CD14-positive monocyte (primary cell): Measurements from ENCODE around the gene MMP28. TPM values are rescaled to one million over a fixed set of nuclear protein-coding genes. Genes with fewer than 3 reads are reported as not detected.

ENCODE experiments used
- DNase-seq, 3 donors: peaks; one replicate each; pipeline ENCODE4 v3.0.0-alpha.2; 2011 to 2022
- H2AFZ ChIP-seq: 2 replicates; pipeline ENCODE4 v1.6.0; 2012; ENCODE audit warnings: mild to moderate bottlenecking, low read depth, low read length, inconsistent platforms; ENCODE audit not compliant: insufficient read depth, poor library complexity, severe bottlenecking
- H3K27ac ChIP-seq, 2 donors: 1 replicate in 1 of 2; 2 replicates in 1 of 2; pipeline ENCODE4 v1.5.1; 2012 to 2013; ENCODE audit warnings: low read length in 2 of 2, control low read depth in 1 of 2, inconsistent platforms in 1 of 2, low read depth in 1 of 2, mild to moderate bottlenecking in 1 of 2
- H3K27me3 ChIP-seq, 2 donors: one replicate each; pipeline versions ENCODE4 v1.6.0 to v1.6.1; 2011 to 2013; ENCODE audit warnings: low read length in 2 of 2; ENCODE audit not compliant: control insufficient read depth in 2 of 2, insufficient read depth in 2 of 2
- H3K36me3 ChIP-seq, 2 donors: replicated peaks in 1 of 2; 1 replicate in 1 of 2; 2 replicates in 1 of 2; pipeline versions ENCODE4 v1.5.1 to v1.6.1; 2012 to 2013; ENCODE audit warnings: low read length in 2 of 2, control low read depth in 1 of 2, inconsistent platforms in 1 of 2, mild to moderate bottlenecking in 1 of 2; ENCODE audit not compliant: insufficient read depth in 2 of 2, control insufficient read depth in 1 of 2
- H3K4me1 ChIP-seq, 2 donors: 1 replicate in 1 of 2; 2 replicates in 1 of 2; pipeline versions ENCODE4 v1.5.1 to v1.6.1; 2012 to 2013; ENCODE audit warnings: low read length in 2 of 2, control low read depth in 1 of 2, inconsistent platforms in 1 of 2, mild to moderate bottlenecking in 1 of 2, moderate library complexity in 1 of 2; ENCODE audit not compliant: insufficient read depth in 2 of 2, control insufficient read depth in 1 of 2
- H3K4me2 ChIP-seq: replicated peaks from 2 replicates; pipeline ENCODE3; 2012; ENCODE audit warnings: low read length, moderate library complexity, mild to moderate bottlenecking; ENCODE audit not compliant: poor library complexity, severe bottlenecking; ENCODE audit errors: extremely low read depth
- H3K4me3 ChIP-seq, 3 experiments: fragments of 200-600 bp in 1 of 3; sonication (generic) in 1 of 3; replicated peaks in 1 of 3; 1 replicate in 2 of 3; 2 replicates in 1 of 3; pipeline ENCODE4 v1.5.1; 2011 to 2013; ENCODE audit warnings: low read length in 3 of 3, mild to moderate bottlenecking in 3 of 3, control low read depth in 2 of 3, low read depth in 2 of 3, inconsistent platforms in 1 of 3, moderate library complexity in 1 of 3
- H3K79me2 ChIP-seq: 2 replicates; pipeline ENCODE4 v1.6.0; 2012; ENCODE audit warnings: mild to moderate bottlenecking, control low read depth, inconsistent platforms, low read length, moderate library complexity; ENCODE audit not compliant: insufficient read depth
- H3K9ac ChIP-seq: 2 replicates; pipeline ENCODE4 v1.6.0; 2017; ENCODE audit warnings: low read length, mild to moderate bottlenecking; ENCODE audit not compliant: insufficient read depth, poor library complexity, severe bottlenecking
- H3K9me3 ChIP-seq, 2 donors: replicated peaks in 1 of 2; 1 replicate in 1 of 2; 2 replicates in 1 of 2; pipeline versions ENCODE4 v1.5.1 to v1.6.1; 2012 to 2013; ENCODE audit warnings: low read length in 2 of 2, control low read depth in 1 of 2; ENCODE audit not compliant: control insufficient read depth in 1 of 2, insufficient read depth in 1 of 2
- H4K20me1 ChIP-seq: 2 replicates; pipeline ENCODE4 v1.6.0; 2012; ENCODE audit warnings: mild to moderate bottlenecking, low read length, control low read depth, moderate library complexity; ENCODE audit not compliant: insufficient read depth
- H3K27ac Mint-ChIP-seq, 7 donors: one replicate each; pipeline ENCODE4 v1.8.0; 2020; ENCODE audit warnings: mild to moderate bottlenecking in 7 of 7, mixed read lengths in 7 of 7, moderate library complexity in 6 of 7, inconsistent platforms in 2 of 7
- H3K27me3 Mint-ChIP-seq, 3 donors: one replicate each; pipeline ENCODE4 v1.8.0; 2021 to 2022; ENCODE audit warnings: low read depth in 3 of 3, mild to moderate bottlenecking in 3 of 3, mixed read lengths in 3 of 3, moderate library complexity in 3 of 3, inconsistent platforms in 1 of 3
- H3K36me3 Mint-ChIP-seq, 2 donors: one replicate each; pipeline ENCODE4 v1.8.0; 2020; ENCODE audit warnings: mixed read lengths in 2 of 2, inconsistent platforms in 1 of 2, mild to moderate bottlenecking in 1 of 2
- H3K4me1 Mint-ChIP-seq: one replicate; pipeline ENCODE4 v1.8.0; 2020; ENCODE audit warnings: mild to moderate bottlenecking, mixed read lengths
- H3K4me3 Mint-ChIP-seq, 2 donors: one replicate each; pipeline ENCODE4 v1.8.0; 2020; ENCODE audit warnings: mild to moderate bottlenecking in 2 of 2, mixed read lengths in 2 of 2, moderate library complexity in 1 of 2
- H3K9me3 Mint-ChIP-seq, 7 donors: one replicate each; pipeline ENCODE4 v1.8.0; 2020 to 2022; ENCODE audit warnings: mixed read lengths in 7 of 7, mild to moderate bottlenecking in 6 of 7, moderate library complexity in 6 of 7, inconsistent platforms in 2 of 7
- WGBS: methylation state at CpG from one replicate; pipeline ENCODE4 v1.1.5; 2013; ENCODE audit warnings: missing lambda C conversion rate; ENCODE audit not compliant: insufficient coverage; 5-methylcytosine and 5-hydroxymethylcytosine counted together
- intact Hi-C, 2 donors: fragments of 100-400 bp; cut with micrococcal nuclease; formaldehyde crosslinking; loops; one replicate each; pipeline versions ENCODE4 v1.15.0 to v1.15.1; 2023
- polyA plus RNA-seq, 3 donors: library from polyadenylated mRNA; depleted of rRNA in 1 of 3; unstranded in 2 of 3; stranded (reverse) in 1 of 3; fragments of 300-500 nt in 2 of 3; fragments of >200 nt in 1 of 3; fragmentation: Illumina TruSeq in 2 of 3; gene quantifications; 1 replicate in 2 of 3; 2 replicates in 1 of 3; pipeline ENCODE4 v1.2.3, GENCODE V29; 2012 to 2021
- TF ChIP-seq, protein P1 (sequence below): fragments of 200-600 bp; IDR thresholded peaks from one replicate; pipeline ENCODE4 v1.8.0; 2022; ENCODE audit warnings: antibody characterized with exemption, mild to moderate bottlenecking

The MMP28 gene
- polyA plus RNA-seq, 3 donors = not detected

DNA sequence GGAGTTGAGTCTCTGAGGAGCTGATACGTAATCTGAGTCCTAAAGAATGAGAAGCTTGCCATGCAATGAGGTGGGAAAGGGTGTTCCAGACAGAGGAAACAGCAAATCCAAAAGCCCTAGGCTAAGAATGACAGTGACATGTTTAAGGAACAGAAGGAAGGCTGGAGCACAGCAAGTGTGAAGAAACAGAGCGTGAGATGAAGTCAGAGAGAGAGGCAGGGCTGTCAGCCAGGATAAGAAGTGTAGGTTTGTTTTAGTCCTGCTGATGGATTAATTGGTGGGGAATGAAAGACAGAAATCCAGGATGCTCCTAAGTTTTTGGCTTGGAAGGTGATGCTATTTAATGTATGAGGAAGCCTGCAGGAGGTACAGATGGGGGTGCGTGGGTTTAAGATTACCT is 14.5 kb downstream of the MMP28 start:
- Histone ChIP-seq H3K9ac (no peak overlapping the region), H2AFZ (no peak overlapping the region), H3K36me3 (no peaks in the 10 kb centered on the region), H3K27ac (no peak overlapping the region), H3K27me3 (peaks cover 0 to 2% of the 10 kb centered on the region in 2 donors), H3K4me1 (peaks cover 17% of the 10 kb centered on the region in 2 donors), H4K20me1 (no peaks in the 10 kb centered on the region), H3K9me3 (no peaks in the 10 kb centered on the region), H3K79me2 (no peaks in the 10 kb centered on the region), H3K4me2 (no peak overlapping the region), H3K4me3 (no peak overlapping the region)
- WGBS = 94% methylated on average over 3 of the region's 3 CpGs
- no peak overlapping the region for H3K4me3 Mint-ChIP-seq
- no peaks in the 10 kb centered on the region for H3K36me3 Mint-ChIP-seq
- no peak for DNase-seq
- peaks cover 19% of the 10 kb centered on the region for H3K4me1 Mint-ChIP-seq
- TF ChIP-seq, protein P1, sequence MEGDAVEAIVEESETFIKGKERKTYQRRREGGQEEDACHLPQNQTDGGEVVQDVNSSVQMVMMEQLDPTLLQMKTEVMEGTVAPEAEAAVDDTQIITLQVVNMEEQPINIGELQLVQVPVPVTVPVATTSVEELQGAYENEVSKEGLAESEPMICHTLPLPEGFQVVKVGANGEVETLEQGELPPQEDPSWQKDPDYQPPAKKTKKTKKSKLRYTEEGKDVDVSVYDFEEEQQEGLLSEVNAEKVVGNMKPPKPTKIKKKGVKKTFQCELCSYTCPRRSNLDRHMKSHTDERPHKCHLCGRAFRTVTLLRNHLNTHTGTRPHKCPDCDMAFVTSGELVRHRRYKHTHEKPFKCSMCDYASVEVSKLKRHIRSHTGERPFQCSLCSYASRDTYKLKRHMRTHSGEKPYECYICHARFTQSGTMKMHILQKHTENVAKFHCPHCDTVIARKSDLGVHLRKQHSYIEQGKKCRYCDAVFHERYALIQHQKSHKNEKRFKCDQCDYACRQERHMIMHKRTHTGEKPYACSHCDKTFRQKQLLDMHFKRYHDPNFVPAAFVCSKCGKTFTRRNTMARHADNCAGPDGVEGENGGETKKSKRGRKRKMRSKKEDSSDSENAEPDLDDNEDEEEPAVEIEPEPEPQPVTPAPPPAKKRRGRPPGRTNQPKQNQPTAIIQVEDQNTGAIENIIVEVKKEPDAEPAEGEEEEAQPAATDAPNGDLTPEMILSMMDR = no peak
- H3K27ac Mint-ChIP-seq = no peak overlapping the region
- H3K9me3 Mint-ChIP-seq = no peaks in the 10 kb centered on the region
- intact Hi-C loops = no loop called here
- H3K27me3 Mint-ChIP-seq = peaks cover 6 to 26% (median 25%) of the 10 kb centered on the region in 3 donors

DNA sequence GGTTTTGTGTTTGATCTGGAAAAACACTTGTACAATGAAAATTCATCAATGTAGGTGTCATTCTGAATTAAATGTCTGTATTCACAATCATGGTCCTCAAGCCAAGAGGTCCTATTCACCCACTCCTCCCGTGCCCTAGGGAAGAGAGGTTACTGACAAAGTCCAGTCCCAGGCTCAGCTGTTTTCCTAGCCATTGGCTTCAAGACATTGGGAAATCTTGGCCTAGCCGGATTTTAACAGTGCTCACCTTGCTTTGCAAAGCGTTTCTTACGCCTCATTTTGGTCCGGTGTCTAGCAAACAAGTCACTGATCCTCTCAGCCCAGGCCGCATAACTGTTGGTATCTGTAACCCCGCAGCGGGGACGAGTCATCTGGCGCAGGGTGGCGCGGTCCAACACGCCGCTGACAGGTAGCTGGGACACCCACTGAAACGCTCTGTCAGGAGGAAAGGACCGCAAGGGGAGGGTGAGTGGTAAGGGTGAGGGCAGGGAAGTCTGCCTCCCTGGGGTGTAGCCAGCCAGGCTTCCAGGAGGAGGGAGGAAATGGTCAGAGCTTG is 16.7 kb downstream of the MMP28 start:
- Histone ChIP-seq H3K79me2 (no peaks in the 10 kb centered on the region), H2AFZ (no peak overlapping the region), H3K9me3 (no peaks in the 10 kb centered on the region), H3K4me3 (no peak overlapping the region), H3K4me1 (peaks cover 17% of the 10 kb centered on the region in 2 donors), H3K4me2 (no peak overlapping the region), H3K36me3 (no peaks in the 10 kb centered on the region), H4K20me1 (no peaks in the 10 kb centered on the region), H3K27ac (no peak overlapping the region), H3K27me3 (peaks cover 0 to 2% of the 10 kb centered on the region in 2 donors), H3K9ac (no peak overlapping the region)
- Mint-ChIP-seq H3K4me1 (peaks cover 22% of the 10 kb centered on the region), H3K27me3 (peaks cover 9 to 32% (median 26%) of the 10 kb centered on the region in 3 donors), H3K27ac (no peak overlapping the region), H3K9me3 (no peaks in the 10 kb centered on the region), H3K4me3 (no peak overlapping the region), H3K36me3 (no peaks in the 10 kb centered on the region)
- intact Hi-C loops = no loop called here
- TF ChIP-seq, protein P1 = no peak
- no peak for DNase-seq
- 81% methylated on average over 9 of the region's 16 CpGs for WGBS
